HFFc6 (cell line): ENCODE data around the gene CDC42EP4. TPM values are rescaled to one million over a fixed set of nuclear protein-coding genes. Genes with fewer than 3 reads are reported as not detected.

Experiments
- DNase-seq: peaks from one replicate; pipeline ENCODE4 v3.0.0-alpha.2; 2018
- H3K27ac Mint-ChIP-seq: 2 replicates; pipeline ENCODE4 v1.8.0; 2020; ENCODE audit warnings: mild to moderate bottlenecking, mixed read lengths
- H3K27me3 Mint-ChIP-seq: 2 replicates; pipeline ENCODE4 v1.8.0; 2021; ENCODE audit warnings: mild to moderate bottlenecking, moderate library complexity, mixed read lengths; ENCODE audit not compliant: insufficient read depth
- H3K36me3 Mint-ChIP-seq: 2 replicates; pipeline ENCODE4 v1.8.0; 2021; ENCODE audit warnings: low read depth, mixed read lengths
- H3K4me1 Mint-ChIP-seq: 2 replicates; pipeline ENCODE4 v1.8.0; 2020; ENCODE audit warnings: low read depth, mixed read lengths
- H3K4me3 Mint-ChIP-seq: 2 replicates; pipeline ENCODE4 v1.8.0; 2020; ENCODE audit warnings: mild to moderate bottlenecking, moderate library complexity, mixed read lengths
- H3K9me3 Mint-ChIP-seq: 2 replicates; pipeline ENCODE4 v1.8.0; 2020; ENCODE audit warnings: mild to moderate bottlenecking, mixed read lengths
- total RNA-seq, 6 experiments: library from RNA; stranded (reverse); fragmentation: NEBNext Ultra II Directional; extraction: Animal tissue kit (Norgen Biotek cat#: 25700); gene quantifications; 2 replicates in 1 of 6; 3 replicates in 5 of 6; pipeline ENCODE4 v1.2.3, GENCODE V29; 2021
- TF ChIP-seq, protein P1 (sequence below): fragments of 200-600 bp; sonication (generic); IDR thresholded peaks from 2 replicates; pipeline ENCODE4 v1.5.0; 2021; ENCODE audit warnings: antibody characterized with exemption, mild to moderate bottlenecking

The CDC42EP4 gene
- total RNA-seq, 6 experiments from 2014 or later, result 18.1 to 27.8 (median 25.9) TPM

DNA sequence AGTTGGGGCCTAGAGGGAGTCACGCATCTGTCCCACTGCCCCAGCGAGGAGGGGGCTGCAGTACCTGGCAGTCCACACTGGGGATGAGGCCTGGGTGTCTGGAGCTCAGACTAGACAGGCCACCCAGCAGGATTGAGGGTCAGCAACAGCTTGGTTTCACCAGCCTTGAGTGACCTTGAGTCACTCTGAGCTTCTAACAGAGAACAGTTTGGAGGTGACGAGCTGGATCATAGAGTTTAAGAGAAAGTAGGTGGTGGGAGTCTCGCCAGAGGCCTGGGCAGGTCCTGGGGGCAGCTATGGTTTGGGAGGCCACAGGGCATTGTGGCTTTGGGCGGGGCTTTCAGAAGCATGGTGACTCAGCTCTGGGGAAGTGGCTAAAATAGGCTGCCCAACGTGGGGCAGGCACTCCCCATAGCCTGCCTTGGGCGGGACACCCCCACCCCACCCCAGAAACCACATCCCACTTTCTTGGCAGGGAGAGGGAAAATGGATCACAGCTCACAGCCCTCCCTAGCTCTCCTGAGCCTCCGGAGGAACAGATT is 20.5 kb downstream of the CDC42EP4 start:
- Mint-ChIP-seq H3K4me1 (peaks cover 80% of the 10 kb centered on the region), H3K27ac (peak overlapping the region; percentile 99), H3K4me3 (peak overlapping the region; percentile 82), H3K9me3 (no peaks in the 10 kb centered on the region), H3K27me3 (peaks cover 4% of the 10 kb centered on the region; the same call in 1 of the 2 replicates), H3K36me3 (peaks cover 7% of the 10 kb centered on the region; the same call in 1 of the 2 replicates)
- TF ChIP-seq, protein P1, sequence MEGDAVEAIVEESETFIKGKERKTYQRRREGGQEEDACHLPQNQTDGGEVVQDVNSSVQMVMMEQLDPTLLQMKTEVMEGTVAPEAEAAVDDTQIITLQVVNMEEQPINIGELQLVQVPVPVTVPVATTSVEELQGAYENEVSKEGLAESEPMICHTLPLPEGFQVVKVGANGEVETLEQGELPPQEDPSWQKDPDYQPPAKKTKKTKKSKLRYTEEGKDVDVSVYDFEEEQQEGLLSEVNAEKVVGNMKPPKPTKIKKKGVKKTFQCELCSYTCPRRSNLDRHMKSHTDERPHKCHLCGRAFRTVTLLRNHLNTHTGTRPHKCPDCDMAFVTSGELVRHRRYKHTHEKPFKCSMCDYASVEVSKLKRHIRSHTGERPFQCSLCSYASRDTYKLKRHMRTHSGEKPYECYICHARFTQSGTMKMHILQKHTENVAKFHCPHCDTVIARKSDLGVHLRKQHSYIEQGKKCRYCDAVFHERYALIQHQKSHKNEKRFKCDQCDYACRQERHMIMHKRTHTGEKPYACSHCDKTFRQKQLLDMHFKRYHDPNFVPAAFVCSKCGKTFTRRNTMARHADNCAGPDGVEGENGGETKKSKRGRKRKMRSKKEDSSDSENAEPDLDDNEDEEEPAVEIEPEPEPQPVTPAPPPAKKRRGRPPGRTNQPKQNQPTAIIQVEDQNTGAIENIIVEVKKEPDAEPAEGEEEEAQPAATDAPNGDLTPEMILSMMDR, result no peak
- DNase-seq, result peak; percentile 85

DNA sequence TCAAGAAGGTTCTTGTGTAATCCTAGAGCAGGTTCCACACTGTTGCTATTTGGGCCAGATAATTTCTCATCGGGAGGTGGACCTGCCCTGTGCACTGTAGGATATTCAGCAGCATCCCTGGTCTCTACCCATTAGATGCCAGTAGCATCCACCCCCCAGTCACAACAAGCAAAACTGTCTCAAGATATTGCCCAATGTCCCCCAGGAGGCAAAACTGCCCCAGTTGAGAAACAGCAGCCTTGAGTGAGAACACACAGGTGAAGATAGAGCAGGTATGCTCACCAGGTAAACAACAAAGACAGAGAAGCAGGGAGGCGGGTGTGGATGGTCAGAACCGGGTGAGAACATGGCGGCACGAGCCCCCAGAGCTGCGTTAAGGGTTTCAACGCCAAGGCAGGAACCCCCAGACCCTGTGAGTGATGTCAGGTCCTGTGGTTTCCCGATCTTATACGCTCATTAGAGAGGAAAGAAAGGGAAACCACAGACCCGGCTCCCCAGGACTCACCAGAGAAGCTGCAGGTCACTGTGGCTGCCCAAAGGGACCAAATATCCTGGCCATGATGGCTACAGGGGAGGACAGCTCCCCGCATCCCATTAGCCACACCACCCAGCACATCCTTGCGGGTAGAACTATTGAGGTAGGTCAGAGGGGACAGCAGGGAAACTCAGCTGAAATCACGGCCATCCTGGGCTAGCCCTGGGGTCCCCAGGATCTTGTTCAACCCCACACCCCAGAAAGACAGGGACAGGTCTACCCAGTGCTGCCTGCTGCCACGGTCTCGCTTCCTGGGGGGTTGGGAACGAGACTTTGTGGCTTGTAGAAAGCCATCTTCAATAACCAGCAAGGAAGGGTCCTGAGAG is 21.2 kb downstream of the CDC42EP4 start:
- H3K9me3 Mint-ChIP-seq, result no peaks in the 10 kb centered on the region
- H3K4me1 Mint-ChIP-seq, result peaks cover 82% of the 10 kb centered on the region
- H3K36me3 Mint-ChIP-seq, result peaks cover 9% of the 10 kb centered on the region; the same call in 1 of the 2 replicates
- H3K4me3 Mint-ChIP-seq, result peak overlapping the region; percentile 82; the same call in 1 of the 2 replicates
- TF ChIP-seq, protein P1, result no peak
- peak overlapping the region; percentile 99 for H3K27ac Mint-ChIP-seq
- DNase-seq, result no peak
- peaks cover 5% of the 10 kb centered on the region; the same call in 1 of the 2 replicates for H3K27me3 Mint-ChIP-seq

DNA sequence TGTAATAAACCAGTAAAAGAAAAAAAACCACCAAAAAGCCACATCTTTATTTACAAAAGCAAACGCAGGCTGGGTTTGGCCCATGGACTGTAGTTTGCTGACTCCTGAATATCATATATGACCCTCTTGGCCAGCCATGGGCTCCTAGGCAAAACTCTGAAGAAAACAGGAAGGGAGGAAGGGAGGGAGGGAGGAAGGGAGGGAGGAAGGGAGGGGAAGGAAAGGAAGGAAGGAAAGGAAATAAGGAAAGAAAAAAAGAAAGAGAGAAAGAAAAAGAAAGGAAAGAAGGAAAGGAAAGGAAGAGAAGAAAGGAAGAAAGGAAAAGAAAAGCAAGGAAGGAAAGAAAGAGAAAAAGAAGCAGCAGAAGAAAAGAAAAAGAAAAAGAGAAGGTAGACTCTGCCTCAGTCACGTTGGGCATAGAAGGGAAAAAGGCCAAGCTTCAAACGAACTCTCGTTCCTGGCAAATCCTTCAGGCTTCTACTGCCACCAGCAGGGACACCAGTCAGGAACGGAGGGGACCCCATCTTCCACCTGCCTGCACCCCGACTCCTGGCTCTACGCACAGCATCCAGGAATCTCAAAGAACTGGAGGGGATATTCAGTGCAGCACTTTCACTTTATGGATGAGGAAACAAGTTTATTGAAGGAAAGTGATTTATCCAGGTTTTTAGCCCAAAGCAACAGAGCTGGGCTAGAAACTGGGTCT is 22.1 kb downstream of the CDC42EP4 start:
- H3K27ac Mint-ChIP-seq, result peak overlapping the region; percentile 99
- TF ChIP-seq, protein P1, result no peak; the same call in 1 of the 2 replicates
- H3K4me1 Mint-ChIP-seq, result peaks cover 82% of the 10 kb centered on the region
- H3K9me3 Mint-ChIP-seq, result no peaks in the 10 kb centered on the region
- DNase-seq, result no peak
- peaks cover 9% of the 10 kb centered on the region; the same call in 1 of the 2 replicates for H3K36me3 Mint-ChIP-seq
- peaks cover 5% of the 10 kb centered on the region; the same call in 1 of the 2 replicates for H3K27me3 Mint-ChIP-seq
- H3K4me3 Mint-ChIP-seq, result no peak overlapping the region; the same call in 1 of the 2 replicates

DNA sequence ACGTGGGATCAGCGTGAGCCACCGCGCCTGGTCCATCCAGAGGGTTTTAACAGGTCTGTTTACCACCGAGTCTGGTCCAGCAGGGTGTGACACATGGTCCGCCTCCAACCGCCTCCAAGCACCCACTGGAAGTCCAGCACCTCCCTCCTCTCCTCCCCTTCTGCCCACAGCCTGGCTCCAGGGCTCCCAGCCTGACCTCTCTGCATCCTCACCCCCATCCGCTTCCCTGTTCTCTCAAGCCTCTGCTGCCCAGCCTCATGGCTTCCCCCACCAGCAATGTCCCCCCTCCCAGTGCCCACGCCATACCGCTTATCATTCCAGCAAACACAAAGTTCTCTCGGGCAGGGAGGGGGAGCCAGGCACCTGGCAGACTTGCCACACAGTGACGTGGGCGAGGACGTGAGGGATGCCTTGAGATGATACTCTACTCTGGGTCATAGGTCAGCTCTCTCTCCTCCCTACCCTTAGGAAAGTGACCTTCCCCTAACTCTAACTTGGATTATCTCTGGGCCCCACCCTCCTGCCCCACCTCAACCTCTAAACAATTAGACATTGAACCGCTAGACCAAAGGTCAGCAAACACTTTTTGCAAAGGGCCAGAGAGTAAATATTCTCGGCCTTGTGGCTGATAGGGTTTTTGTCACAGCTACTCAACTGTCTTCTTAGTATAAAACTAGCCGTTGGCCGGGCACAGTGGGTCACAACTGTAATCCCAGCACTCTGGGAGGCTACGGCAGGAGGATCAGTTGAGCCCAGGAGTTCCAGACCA is 23.1 kb downstream of the CDC42EP4 start:
- Mint-ChIP-seq H3K4me1 (peaks cover 74% of the 10 kb centered on the region), H3K9me3 (no peaks in the 10 kb centered on the region), H3K27ac (peak overlapping the region; percentile 3; the same call in 1 of the 2 replicates), H3K27me3 (peaks cover 5% of the 10 kb centered on the region; the same call in 1 of the 2 replicates), H3K36me3 (peaks cover 9% of the 10 kb centered on the region; the same call in 1 of the 2 replicates), H3K4me3 (no peak overlapping the region)
- TF ChIP-seq, protein P1, result no peak
- no peak for DNase-seq
